ENCODE measurements around the gene GPBP1L1. TPM values are rescaled to one million over a fixed set of nuclear protein-coding genes. Genes with fewer than 3 reads are reported as not detected.

GPBP1L1 gene
- total and polyA plus RNA-seq, 9 of the 15 experiments (the other 6 are each of a cell fraction or from before 2014, with no cell fraction given) = 86.0 to 216 (median 138) TPM

- TF ChIP-seq PRPF4 (IDR thresholded peaks at IDR 0.05; ENCODE audit: insufficient read depth, low read depth, low read length, poor library complexity, severe bottlenecking) (peak; percentile 87), TRIM24 (IDR thresholded peaks at IDR 0.05) (peak in 1 of 2 experiments; percentile 28; a peak in 1 of 4 replicates), THRAP3 (IDR thresholded peaks at IDR 0.05; ENCODE audit: borderline replicate concordance) (0 out of 2 replicates have a peak, but pooled peaks have one; percentile 15), SRSF7 (optimal IDR thresholded peaks at IDR 0.05; ENCODE audit: low read depth, low read length) (no peak), SRF (CRISPR knock-in tag; IDR thresholded peaks at IDR 0.05) (peak; percentile 15 to 65; a peak in 2 of 4 replicates), ZNF764 (CRISPR knock-in tag; IDR thresholded peaks at IDR 0.05; ENCODE audit: low read depth) (peak; percentile 29; the same call in 1 of the 2 replicates), NFATC3 (IDR thresholded peaks at IDR 0.05) (no peak), ZNF436 (CRISPR knock-in tag; IDR thresholded peaks at IDR 0.05) (peak; percentile 36; the same call in 1 of the 2 replicates), CAMTA2 (CRISPR knock-in tag; conservative IDR thresholded peaks at IDR 0.05) (peak; percentile 82; the same call in 1 of the 2 replicates), CCNT2 (IDR thresholded peaks at IDR 0.05; ENCODE audit: borderline replicate concordance, extremely low read depth, insufficient read length, low read depth, low read length) (peak; percentile 42), THAP12 (CRISPR knock-in tag; IDR thresholded peaks at IDR 0.05) (0 out of 2 replicates have a peak, but pooled peaks have one; percentile 8), FOXM1 (IDR thresholded peaks at IDR 0.05; ENCODE audit: low read depth) (no peak), FOXM1 (CRISPR knock-in tag; IDR thresholded peaks at IDR 0.05; ENCODE audit: low read depth) (no peak), ZNF76 (CRISPR knock-in tag; IDR thresholded peaks at IDR 0.05; ENCODE audit: borderline replicate concordance) (peak; percentile 89; the same call in 1 of the 2 replicates), KAT2B (IDR thresholded peaks at IDR 0.05; ENCODE audit: low read depth, low read length) (no peak)
- TF ChIP-seq, protein P1, sequence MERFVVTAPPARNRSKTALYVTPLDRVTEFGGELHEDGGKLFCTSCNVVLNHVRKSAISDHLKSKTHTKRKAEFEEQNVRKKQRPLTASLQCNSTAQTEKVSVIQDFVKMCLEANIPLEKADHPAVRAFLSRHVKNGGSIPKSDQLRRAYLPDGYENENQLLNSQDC (CRISPR knock-in tag; IDR thresholded peaks at IDR 0.05) = peak; percentile 82
Observed at GRCh38 chr1:45686288-45687013, at the start of gene GPBP1L1 (continued).

All from K562 (cell line).